GM23248 (cell line): ENCODE results near the gene MAGEA11. TPM values are rescaled to one million over a fixed set of nuclear protein-coding genes. Genes with fewer than 3 reads are reported as not detected.
"Not testable (repeated sequence)": the region's sequence is repeated elsewhere in the genome, so short reads cannot be mapped to it uniquely, and the experiment has no call there.

Experiments used
- DNase-seq: peaks from one replicate; pipeline ENCODE4 v3.0.0-alpha.2; 2015
- H2AFZ ChIP-seq: fragments of 200-600 bp; sonication (generic); 2 replicates; pipeline ENCODE4 v1.6.1; 2016; ENCODE audit warnings: antibody characterized with exemption
- H3F3A ChIP-seq: fragments of 200-600 bp; sonication (generic); 2 replicates; pipeline ENCODE4 v1.6.1; 2016; ENCODE audit warnings: mild to moderate bottlenecking, antibody characterized with exemption, mixed run types; ENCODE audit not compliant: insufficient read depth
- H3K27ac ChIP-seq: fragments of 200-600 bp; sonication (generic); 2 replicates; pipeline ENCODE4 v1.5.1; 2016; ENCODE audit warnings: mild to moderate bottlenecking
- H3K27me3 ChIP-seq: fragments of 200-600 bp; sonication (generic); replicated peaks from 2 replicates; pipeline ENCODE4 v1.6.1; 2016; ENCODE audit warnings: mild to moderate bottlenecking; ENCODE audit not compliant: insufficient read depth
- H3K36me3 ChIP-seq: fragments of 200-600 bp; sonication (generic); 2 replicates; pipeline ENCODE4 v1.6.1; 2016; ENCODE audit warnings: low read depth, mild to moderate bottlenecking
- H3K4me1 ChIP-seq: fragments of 200-600 bp; sonication (generic); 2 replicates; pipeline ENCODE4 v1.6.1; 2016; ENCODE audit warnings: mild to moderate bottlenecking; ENCODE audit not compliant: insufficient read depth
- H3K4me2 ChIP-seq: fragments of 200-600 bp; sonication (generic); one replicate; pipeline ENCODE4 v1.6.1; 2016; ENCODE audit warnings: mild to moderate bottlenecking; ENCODE audit not compliant: unreplicated experiment
- H3K4me3 ChIP-seq: fragments of 200-600 bp; sonication (generic); 2 replicates; pipeline ENCODE4 v1.5.1; 2016; ENCODE audit warnings: mild to moderate bottlenecking
- H3K79me2 ChIP-seq: fragments of 200-600 bp; sonication (generic); 2 replicates; pipeline ENCODE4 v1.6.1; 2016; ENCODE audit warnings: mild to moderate bottlenecking; ENCODE audit not compliant: insufficient read depth
- H3K9ac ChIP-seq: fragments of 200-600 bp; sonication (generic); 2 replicates; pipeline ENCODE4 v1.6.1; 2016; ENCODE audit warnings: mild to moderate bottlenecking
- H3K9me2 ChIP-seq: fragments of 200-600 bp; sonication (generic); 2 replicates; pipeline ENCODE4 v1.6.1; 2016; ENCODE audit warnings: mixed run types, mild to moderate bottlenecking, moderate library complexity; ENCODE audit not compliant: insufficient read depth
- H3K9me3 ChIP-seq: fragments of 200-600 bp; sonication (generic); one replicate; pipeline ENCODE4 v1.6.1; 2017; ENCODE audit warnings: low read depth
- H4K20me1 ChIP-seq: fragments of 200-600 bp; sonication (generic); 2 replicates; pipeline ENCODE4 v1.6.0; 2016; ENCODE audit not compliant: insufficient read depth
- EZH2 ChIP-seq: fragments of 200-600 bp; sonication (generic); IDR thresholded peaks from 2 replicates; pipeline ENCODE4 v1.6.1; 2018; ENCODE audit warnings: antibody characterized with exemption, mild to moderate bottlenecking; ENCODE audit not compliant: insufficient read depth, poor library complexity, severe bottlenecking
- EZH2phosphoT487 ChIP-seq: fragments of 200-600 bp; sonication (generic); IDR thresholded peaks from 2 replicates; pipeline ENCODE4 v1.6.1; 2018; ENCODE audit warnings: antibody characterized with exemption, moderate library complexity, mild to moderate bottlenecking, low read depth; ENCODE audit not compliant: insufficient read depth
- WGBS, 2 experiments: methylation state at CpG; one replicate each; pipeline ENCODE4 v1.1.6; 2015 to 2017; ENCODE audit warnings: low lambda C conversion rate in 2 of 2, low coverage in 1 of 2; ENCODE audit errors: missing lambda C conversion rate in 2 of 2; 5-methylcytosine and 5-hydroxymethylcytosine counted together
- in situ Hi-C: fragments of 300-500 bp; cut with MboI; formaldehyde crosslinking; loops from 2 replicates; pipeline ENCODE4 v1.15.0; 2020
- polyA plus RNA-seq: library from polyadenylated mRNA; unstranded; fragments of >200 nt; fragmentation: Nextera tagmentation; extraction: Ambion mirVana; gene quantifications from 2 replicates; pipeline ENCODE4 v1.2.1, GENCODE V29; 2016
- small RNA-seq: library from RNA; depleted of rRNA; stranded (forward); fragments of <200 nt; gene quantifications from one replicate; pipeline ENCODE3, GENCODE V24; 2014; ENCODE audit warnings: low read depth, low replicate concordance
- total RNA-seq: library from RNA; depleted of rRNA; stranded (reverse); fragments of >200 nt; shearing (Covaris generic); gene quantifications from 2 replicates; pipeline ENCODE4 v1.2.3, GENCODE V29; 2014; rRNA removed

Gene MAGEA11
- total and polyA plus RNA-seq, 2 experiments from 2014 or later: not detected

DNA sequence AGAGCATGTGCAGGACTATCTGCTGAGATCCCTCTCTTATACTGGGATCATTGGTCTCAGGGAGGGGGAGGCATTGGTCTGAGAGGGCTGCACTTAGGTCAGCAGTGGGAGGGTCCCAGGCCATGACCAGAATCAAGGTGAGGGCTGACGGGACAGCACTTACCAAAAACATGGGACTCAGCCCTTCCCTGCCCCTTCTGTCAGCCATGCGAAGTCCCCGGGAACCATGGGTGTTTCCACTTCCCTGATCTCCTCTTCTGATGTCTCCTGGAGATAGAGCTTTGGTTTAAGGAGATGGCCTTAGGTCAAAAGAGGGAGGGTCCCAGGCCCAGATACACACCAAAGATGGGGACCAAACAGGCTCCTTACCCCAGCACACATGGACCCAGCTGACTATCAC, 49.1 kb downstream of the MAGEA11 start:
- DNase-seq: no peak
- 50 to 71% methylated on average over 1 to 3 of the region's 3 CpGs for WGBS, 2 experiments

DNA sequence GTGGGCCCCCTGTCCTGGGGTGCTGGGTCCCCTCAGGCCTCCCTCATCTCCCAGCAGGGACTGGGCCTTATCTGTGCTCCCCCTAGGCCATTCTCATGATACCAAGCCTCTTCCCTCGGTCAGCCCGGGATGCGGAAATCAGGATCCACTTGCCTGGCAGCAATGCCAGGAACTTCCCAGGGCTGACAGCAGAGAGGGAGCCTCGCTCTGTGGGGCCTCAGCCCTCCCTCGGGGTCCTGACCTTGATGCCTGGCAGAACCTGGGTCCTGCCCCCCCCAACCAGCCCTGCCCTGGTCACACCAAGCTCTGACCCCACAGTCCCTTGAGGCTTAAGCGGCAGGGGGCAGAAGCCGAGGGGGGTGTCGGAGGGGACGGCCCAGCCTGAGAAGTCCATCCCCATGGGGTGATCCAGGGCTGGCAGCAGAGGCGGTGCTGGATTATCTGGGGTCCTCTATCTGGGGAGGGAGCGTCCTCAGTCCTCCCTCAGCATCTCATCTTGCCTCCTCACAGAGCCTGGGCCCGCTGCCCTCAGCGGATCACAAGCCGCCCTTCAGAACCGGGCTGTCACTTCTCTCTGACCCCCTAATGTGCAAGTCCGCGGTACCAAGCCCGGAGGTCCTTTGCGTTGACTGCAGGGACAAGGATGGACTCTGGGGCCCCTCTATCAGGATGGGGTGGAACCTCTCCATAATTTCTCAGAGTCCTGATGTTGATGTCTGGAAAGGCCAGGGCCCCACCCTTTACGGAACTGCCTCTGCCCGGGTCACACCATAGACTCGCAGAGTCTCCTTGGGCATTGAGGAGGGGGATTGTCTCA, 50.2 kb downstream of the MAGEA11 start:
- H3K4me1 ChIP-seq, H3K79me2 ChIP-seq, H3K27me3 ChIP-seq, H3K9me2 ChIP-seq, H3K27ac ChIP-seq, DNase-seq, H3K4me3 ChIP-seq, H3K9ac ChIP-seq, H3F3A ChIP-seq, H3K9me3 ChIP-seq, in situ Hi-C loops, H2AFZ ChIP-seq, H4K20me1 ChIP-seq, H3K4me2 ChIP-seq, H3K36me3 ChIP-seq: not testable (repeated sequence)
- WGBS, 2 experiments: 67 to 77% methylated on average over 6 to 12 of the region's 22 CpGs

More for the DNA sequence above, 49.1 kb downstream of the MAGEA11 start:
- H3K9me3 ChIP-seq: no peaks in the 10 kb centered on the region
- no peak overlapping the region for H3K9ac ChIP-seq
- H3K4me3 ChIP-seq: no peak overlapping the region
- no peak overlapping the region for H3K27ac ChIP-seq
- no peaks in the 10 kb centered on the region for H4K20me1 ChIP-seq
- no peak overlapping the region for H3K4me2 ChIP-seq
- H3K9me2 ChIP-seq: no peaks in the 10 kb centered on the region
- no peak overlapping the region for H2AFZ ChIP-seq
- no peaks in the 10 kb centered on the region for H3K79me2 ChIP-seq
- in situ Hi-C loops: no loop called here
- TF ChIP-seq EZH2: no peak
- TF ChIP-seq EZH2phosphoT487: no peak
- no peaks in the 10 kb centered on the region for H3F3A ChIP-seq
- H3K36me3 ChIP-seq: no peaks in the 10 kb centered on the region
- no peaks in the 10 kb centered on the region for H3K4me1 ChIP-seq
- H3K27me3 ChIP-seq: no peaks in the 10 kb centered on the region

DNA sequence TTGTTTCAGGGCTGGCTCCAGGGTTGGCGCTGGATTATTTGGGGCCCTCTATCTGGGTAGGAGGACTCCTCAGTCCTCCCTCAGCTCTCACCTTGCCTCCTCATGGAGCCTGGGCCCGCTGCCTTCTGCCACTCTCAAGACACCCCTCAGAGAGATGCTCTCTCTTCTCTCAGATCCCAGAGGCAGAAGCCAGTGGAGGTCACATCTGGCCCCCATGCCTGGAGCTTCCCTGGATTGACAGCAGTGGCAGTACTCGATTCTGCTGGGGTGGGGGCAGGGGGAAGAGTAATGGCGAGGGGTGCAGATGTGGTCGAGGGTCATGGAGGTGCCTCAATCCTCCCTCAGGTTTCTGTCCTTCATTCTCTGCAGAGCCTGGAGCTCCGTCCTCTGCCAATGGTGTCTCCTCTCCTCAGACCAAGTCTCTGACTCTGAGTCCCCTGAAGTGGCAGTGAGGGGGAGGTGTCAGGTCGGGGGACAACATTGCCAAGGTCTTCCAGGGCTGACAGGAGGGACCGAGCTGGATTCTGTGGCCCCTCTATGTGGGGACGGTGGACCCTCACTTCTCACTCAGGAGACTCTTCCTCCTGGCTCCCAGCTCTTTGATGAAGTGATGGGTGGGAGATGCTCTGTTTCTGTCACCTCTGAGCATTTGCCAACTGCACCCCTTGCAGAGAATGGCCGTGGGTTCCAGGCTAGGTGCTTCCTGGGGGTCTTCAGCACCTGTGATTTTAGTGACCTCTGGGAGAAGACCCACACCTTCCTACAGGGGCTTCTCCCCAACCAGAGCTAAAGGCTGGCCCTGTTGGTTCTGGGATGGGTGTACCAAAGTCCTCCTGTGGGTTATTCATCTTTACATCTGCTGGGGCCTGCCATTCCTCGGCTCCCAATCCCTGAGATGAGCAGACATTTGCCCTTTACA, 51.1 kb downstream of the MAGEA11 start:
- TF ChIP-seq EZH2phosphoT487: no peak
- no peak for TF ChIP-seq EZH2
- H3K9me2 ChIP-seq: no peaks in the 10 kb centered on the region
- H3K27me3 ChIP-seq: no peaks in the 10 kb centered on the region
- no peak overlapping the region for H3K9ac ChIP-seq
- no peak overlapping the region for H3K4me3 ChIP-seq
- no peak overlapping the region for H3K27ac ChIP-seq
- no peaks in the 10 kb centered on the region for H3K79me2 ChIP-seq
- H3F3A ChIP-seq: no peaks in the 10 kb centered on the region
- no peaks in the 10 kb centered on the region for H3K9me3 ChIP-seq
- WGBS, 2 experiments: 7 to 18% methylated on average over 8 to 9 of the region's 11 CpGs
- no peak for DNase-seq
- no peak overlapping the region for H3K4me2 ChIP-seq
- H2AFZ ChIP-seq: no peak overlapping the region
- in situ Hi-C loops: no loop called here
- H4K20me1 ChIP-seq: no peaks in the 10 kb centered on the region
- H3K4me1 ChIP-seq: no peaks in the 10 kb centered on the region
- H3K36me3 ChIP-seq: no peaks in the 10 kb centered on the region

Small RNA genes lying within 50 kb of the gene (small RNA-seq; reads per million reads assigned to genes)
- gene AC244098.1 (not detected), gene AC244098.2 (not detected), gene AC244098.3 (not detected)

Other genes starting within 250 kb of the MAGEA11 start
- gene IDS, start 206.8 kb upstream of the MAGEA11 start, total RNA-seq: 38.2 and 47.7 TPM in 2 replicates
- 78.4 and 79.5 TPM in 2 replicates for gene IDS, start 206.8 kb upstream of the MAGEA11 start, polyA plus RNA-seq
- gene EOLA1, start 171.0 kb upstream of the MAGEA11 start, total RNA-seq: 10.4 and 10.6 TPM in 2 replicates
- 12.0 and 12.3 TPM in 2 replicates for gene EOLA1, start 171.0 kb upstream of the MAGEA11 start, polyA plus RNA-seq
- gene HSFX3, start 162.1 kb upstream of the MAGEA11 start, total RNA-seq: not detected in 2 replicates
- gene HSFX3, start 162.1 kb upstream of the MAGEA11 start, polyA plus RNA-seq: not detected in 2 replicates
- not detected in 2 replicates for gene MAGEA9B, start 124.6 kb upstream of the MAGEA11 start, total RNA-seq
- not detected in 2 replicates for gene MAGEA9B, start 124.6 kb upstream of the MAGEA11 start, polyA plus RNA-seq
- 0.43 TPM in 1 of 2 replicates, not detected in the other for gene HSFX2, start 116.7 kb upstream of the MAGEA11 start, total RNA-seq
- not detected in 2 replicates for gene HSFX2, start 116.7 kb upstream of the MAGEA11 start, polyA plus RNA-seq
- 14.0 and 14.7 TPM in 2 replicates for gene TMEM185A, start 80.3 kb upstream of the MAGEA11 start, total RNA-seq
- 13.6 and 15.3 TPM in 2 replicates for gene TMEM185A, start 80.3 kb upstream of the MAGEA11 start, polyA plus RNA-seq
- 0.25 and 0.65 TPM in 2 replicates for gene HSFX1, start 62.0 kb downstream of the MAGEA11 start, total RNA-seq
- gene HSFX1, start 62.0 kb downstream of the MAGEA11 start, polyA plus RNA-seq: 0.09 TPM in 1 of 2 replicates, not detected in the other
- gene MAGEA9, start 69.9 kb downstream of the MAGEA11 start, total RNA-seq: not detected in 2 replicates
- gene MAGEA9, start 69.9 kb downstream of the MAGEA11 start, polyA plus RNA-seq: not detected in 2 replicates
- gene MAGEA8, start 169.1 kb downstream of the MAGEA11 start, total RNA-seq: not detected in 2 replicates
- gene MAGEA8, start 169.1 kb downstream of the MAGEA11 start, polyA plus RNA-seq: not detected in 2 replicates
- not detected in 2 replicates for gene HSFX4, start 217.5 kb downstream of the MAGEA11 start, total RNA-seq
- gene HSFX4, start 217.5 kb downstream of the MAGEA11 start, polyA plus RNA-seq: not detected in 2 replicates
- gene EOLA2, start 226.4 kb downstream of the MAGEA11 start, total RNA-seq: 24.7 and 28.1 TPM in 2 replicates
- 45.2 and 48.2 TPM in 2 replicates for gene EOLA2, start 226.4 kb downstream of the MAGEA11 start, polyA plus RNA-seq